Measurements from ENCODE around the gene NOC2L. TPM values are rescaled to one million over a fixed set of nuclear protein-coding genes. Genes with fewer than 3 reads are reported as not detected.

NOC2L gene
- total RNA-seq, 1 experiment from 2014 or later = 93.4 TPM

GRCh38 chr1:897226-897625, 61.8 kb downstream of the NOC2L start:
- peaks cover 13% of the 10 kb centered on the region for H3K27me3 Mint-ChIP-seq (ENCODE audit: insufficient read depth, unreplicated experiment)
- BruUV-seq (replicated peaks) = no TSS peak
- ChIA-PET POLR2A (no interaction called here), CTCF (no interaction called here)
- Histone ChIP-seq H3K36me3 (ENCODE audit: control insufficient read depth, insufficient read depth, low read length) (no peaks in the 10 kb centered on the region), H3K9me3 (no peaks in the 10 kb centered on the region), H3K4me1 (no peaks in the 10 kb centered on the region), H3K4me3 (ENCODE audit: low read depth, low read length) (no peak overlapping the region), H3K27me3 (replicated peaks; ENCODE audit: control insufficient read depth, insufficient read depth, low read length) (no peaks in the 10 kb centered on the region)
- H3K36me3 Mint-ChIP-seq (ENCODE audit: insufficient read depth, unreplicated experiment) = no peaks in the 10 kb centered on the region
- no peak overlapping the region for H3K4me3 Mint-ChIP-seq (ENCODE audit: unreplicated experiment)
- no peaks in the 10 kb centered on the region for H3K9me3 Mint-ChIP-seq (ENCODE audit: unreplicated experiment)
- TF ChIP-seq, protein P1, sequence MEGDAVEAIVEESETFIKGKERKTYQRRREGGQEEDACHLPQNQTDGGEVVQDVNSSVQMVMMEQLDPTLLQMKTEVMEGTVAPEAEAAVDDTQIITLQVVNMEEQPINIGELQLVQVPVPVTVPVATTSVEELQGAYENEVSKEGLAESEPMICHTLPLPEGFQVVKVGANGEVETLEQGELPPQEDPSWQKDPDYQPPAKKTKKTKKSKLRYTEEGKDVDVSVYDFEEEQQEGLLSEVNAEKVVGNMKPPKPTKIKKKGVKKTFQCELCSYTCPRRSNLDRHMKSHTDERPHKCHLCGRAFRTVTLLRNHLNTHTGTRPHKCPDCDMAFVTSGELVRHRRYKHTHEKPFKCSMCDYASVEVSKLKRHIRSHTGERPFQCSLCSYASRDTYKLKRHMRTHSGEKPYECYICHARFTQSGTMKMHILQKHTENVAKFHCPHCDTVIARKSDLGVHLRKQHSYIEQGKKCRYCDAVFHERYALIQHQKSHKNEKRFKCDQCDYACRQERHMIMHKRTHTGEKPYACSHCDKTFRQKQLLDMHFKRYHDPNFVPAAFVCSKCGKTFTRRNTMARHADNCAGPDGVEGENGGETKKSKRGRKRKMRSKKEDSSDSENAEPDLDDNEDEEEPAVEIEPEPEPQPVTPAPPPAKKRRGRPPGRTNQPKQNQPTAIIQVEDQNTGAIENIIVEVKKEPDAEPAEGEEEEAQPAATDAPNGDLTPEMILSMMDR (IDR thresholded peaks at IDR 0.05; ENCODE audit: insufficient read depth in 1 of 2, low read depth in 1 of 2, low read length in 1 of 2, severe bottlenecking in 1 of 2, unreplicated experiment in 1 of 2) = no peak
- intact Hi-C loops (cut with micrococcal nuclease; ENCODE audit: unreplicated experiment) = no loop called here
- H3K4me1 Mint-ChIP-seq (ENCODE audit: low read depth, unreplicated experiment) = no peaks in the 10 kb centered on the region
- no peak overlapping the region for H3K27ac Mint-ChIP-seq (ENCODE audit: unreplicated experiment)
- no peak for DNase-seq

Other genes with a start within 250 kb of the NOC2L start
- gene SAMD11, start 35.3 kb downstream of the NOC2L start, total RNA-seq (2022) = 0.54 and 0.63 TPM in 2 replicates
- 33.1 and 34.4 TPM in 2 replicates for gene KLHL17, start 1.3 kb upstream of the NOC2L start, total RNA-seq (2022)
- 3.1 and 4.0 TPM in 2 replicates for gene PLEKHN1, start 7.2 kb upstream of the NOC2L start, total RNA-seq (2022)
- gene PERM1, start 22.8 kb upstream of the NOC2L start, total RNA-seq (2022) = 0.18 and 0.65 TPM in 2 replicates
- 45.5 and 53.8 TPM in 2 replicates for gene HES4, start 40.8 kb upstream of the NOC2L start, total RNA-seq (2022)
- gene ISG15, start 54.2 kb upstream of the NOC2L start, total RNA-seq (2022) = 55.5 and 63.1 TPM in 2 replicates
- gene AGRN, start 60.9 kb upstream of the NOC2L start, total RNA-seq (2022) = 176 and 188 TPM in 2 replicates
- 0.56 and 0.57 TPM in 2 replicates for gene RNF223, start 115.0 kb upstream of the NOC2L start, total RNA-seq (2022)
- gene C1orf159, start 156.8 kb upstream of the NOC2L start, total RNA-seq (2022) = 12.9 and 14.0 TPM in 2 replicates
- gene TTLL10, start 214.6 kb upstream of the NOC2L start, total RNA-seq (2022) = 0.29 and 1.2 TPM in 2 replicates
- not detected in 2 replicates for gene TNFRSF18, start 247.3 kb upstream of the NOC2L start, total RNA-seq (2022)